HG03460 (cell line): ENCODE measurements around the gene RNF8.
"Not testable (repeated sequence)": the region's sequence is repeated elsewhere in the genome, so short reads cannot be mapped to it uniquely, and the experiment has no call there.

Experiments
- ATAC-seq: cut with Tn5 transposase; IDR thresholded peaks from one replicate; pipeline ENCODE4 v1.9.1; 2021; ENCODE audit not compliant: unreplicated experiment

RNF8 gene

DNA sequence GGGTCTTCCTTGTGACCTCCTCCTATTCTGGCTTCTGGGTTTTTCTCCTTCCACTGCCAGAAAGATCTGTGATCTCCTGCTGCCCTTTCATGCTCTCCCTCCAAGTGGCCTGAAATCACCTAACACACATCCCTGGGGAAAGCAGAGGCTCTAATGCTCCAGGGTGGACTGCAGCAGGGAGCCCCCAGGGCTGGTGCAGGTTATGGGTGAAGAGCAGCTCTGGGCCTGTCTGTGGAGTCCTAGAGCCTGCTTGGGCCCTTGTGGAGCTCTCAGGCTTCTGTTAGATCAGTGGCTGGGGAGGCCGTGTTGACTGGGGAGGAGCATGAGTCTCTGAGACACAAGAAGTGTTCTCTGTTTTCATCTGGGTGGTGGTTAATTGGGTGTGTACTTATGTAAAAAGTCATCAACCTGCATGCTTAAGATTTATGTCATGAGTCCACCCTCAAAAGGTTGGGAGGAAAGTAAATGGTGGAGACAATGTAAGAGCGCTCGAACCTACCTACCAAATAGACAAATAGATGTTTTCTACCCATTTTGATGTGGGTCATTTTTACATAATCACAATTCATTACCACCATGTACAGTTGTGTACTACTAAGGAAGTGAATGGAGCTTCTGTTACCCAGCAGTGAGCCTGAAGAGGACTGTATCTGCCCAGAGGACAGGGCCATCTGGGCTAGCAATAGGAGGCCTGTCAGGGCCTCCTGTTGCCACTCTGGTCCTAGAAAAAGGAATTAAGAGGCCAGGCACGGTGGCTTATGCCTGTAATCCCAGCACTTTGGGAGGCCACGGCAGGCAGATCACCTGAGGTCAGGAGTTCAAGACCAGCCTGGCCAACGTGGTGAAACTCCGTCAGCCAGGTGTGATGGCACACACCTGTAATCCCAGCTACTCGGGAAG lies 32.0 kb upstream of the RNF8 start:
- ATAC-seq: no peak

DNA sequence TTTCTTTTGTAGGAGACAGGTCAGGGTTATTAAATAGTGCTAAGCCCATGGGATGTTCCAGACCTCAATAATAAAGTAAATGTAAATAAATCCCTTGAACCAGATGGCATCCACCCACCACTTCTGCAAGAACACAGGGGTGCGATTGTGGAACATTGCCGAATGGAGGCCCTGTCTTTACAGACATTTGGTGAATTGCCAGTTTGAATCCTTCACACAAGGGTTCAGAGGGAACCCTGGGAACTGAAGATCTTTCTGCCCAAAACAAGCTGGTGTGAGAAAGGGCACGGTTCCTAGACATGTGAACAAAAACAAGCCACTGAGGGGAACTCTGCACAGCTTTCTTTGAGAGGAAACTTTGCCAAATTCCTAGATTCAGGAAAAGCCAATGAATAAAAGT lies 30.2 kb upstream of the RNF8 start:
- ATAC-seq: no peak

DNA sequence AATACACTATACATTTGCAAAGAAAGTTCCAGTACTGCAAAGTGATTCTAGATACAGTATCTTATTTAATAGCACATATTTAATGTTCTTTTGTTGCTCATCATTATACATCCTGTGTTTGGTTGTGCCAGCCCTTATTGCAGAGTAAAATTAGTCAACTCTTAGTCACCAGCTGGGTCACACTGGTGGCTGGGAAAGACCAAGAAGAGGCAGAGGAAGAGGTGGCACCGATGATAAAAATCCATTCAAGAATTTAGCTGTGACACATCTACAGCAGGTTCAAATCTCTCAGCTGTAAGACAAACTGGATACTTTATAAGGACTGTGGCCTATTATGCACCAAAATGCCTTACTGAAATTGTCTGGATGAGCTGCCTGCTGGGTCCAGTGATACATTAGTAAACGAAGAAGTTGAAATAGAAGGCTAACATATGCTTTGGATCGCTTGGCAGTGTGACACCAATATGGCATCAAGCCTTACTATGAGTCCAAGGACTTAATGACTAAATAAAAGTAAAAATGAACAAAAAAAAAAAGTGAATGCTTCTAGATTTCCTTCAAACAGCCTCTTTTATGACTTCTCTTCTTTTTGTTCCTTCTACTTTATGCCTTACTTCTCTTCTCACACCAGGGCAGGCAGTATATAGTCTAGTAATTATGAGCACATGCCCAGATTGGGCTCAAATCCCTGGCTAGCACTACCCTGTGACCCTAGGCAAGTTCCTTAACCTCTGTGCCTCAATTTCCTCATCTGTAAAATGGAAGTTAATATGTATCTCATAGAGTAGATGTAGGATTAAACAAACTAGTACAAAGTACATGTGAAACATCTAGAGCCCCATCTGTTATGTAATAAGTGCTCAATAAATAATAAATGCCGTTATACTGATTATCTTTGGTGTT lies 29.4 kb upstream of the RNF8 start:
- ATAC-seq: no peak

GRCh38 chr6:37330345-37330744 lies 23.4 kb upstream of the RNF8 start:
- ATAC-seq: not testable (repeated sequence)

DNA sequence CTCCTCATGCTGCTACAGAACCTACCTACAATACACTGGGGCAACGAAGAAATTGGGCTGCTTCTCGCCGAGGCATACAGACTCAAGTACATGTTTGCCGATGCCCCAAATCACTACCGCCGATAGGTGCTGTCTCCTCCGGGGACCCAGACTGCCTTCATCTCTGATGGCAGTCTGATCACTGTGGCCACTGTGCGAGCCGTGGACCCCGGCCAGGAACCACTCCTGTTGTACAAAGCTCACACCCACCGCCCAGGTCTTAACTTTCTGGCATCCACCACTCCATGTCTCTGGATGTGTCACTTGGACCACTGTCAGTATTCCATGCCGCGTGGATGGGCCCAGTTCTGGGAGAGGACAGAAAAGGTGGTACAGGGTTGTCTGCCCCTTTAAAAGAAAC lies 22.7 kb upstream of the RNF8 start:
- no peak for ATAC-seq

- no peak for ATAC-seq
Observed at GRCh38 chr6:37332894-37333293, 20.9 kb upstream of the RNF8 start.

DNA sequence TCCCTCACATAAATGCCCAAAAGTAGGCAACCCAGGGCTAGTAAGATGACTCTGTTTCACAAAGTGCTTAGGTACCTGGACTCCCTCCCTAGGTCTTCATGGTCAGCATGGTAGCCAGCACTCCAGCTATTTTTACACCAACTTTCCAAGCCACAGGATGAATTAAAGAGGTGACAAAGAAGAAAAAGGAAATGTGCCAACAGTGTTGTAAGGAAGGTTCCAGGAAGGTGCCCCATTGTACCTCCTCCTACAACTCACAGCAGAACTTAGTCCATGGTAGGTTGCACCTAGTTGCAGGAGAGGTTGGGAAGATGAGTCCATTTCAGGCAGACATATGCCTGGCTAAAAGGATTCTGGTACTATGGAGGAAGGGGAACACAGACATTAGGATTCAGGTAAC lies 19.7 kb upstream of the RNF8 start:
- no peak for ATAC-seq

GRCh38 chr6:37338317-37338716 lies 15.5 kb upstream of the RNF8 start:
- not testable (repeated sequence) for ATAC-seq

DNA sequence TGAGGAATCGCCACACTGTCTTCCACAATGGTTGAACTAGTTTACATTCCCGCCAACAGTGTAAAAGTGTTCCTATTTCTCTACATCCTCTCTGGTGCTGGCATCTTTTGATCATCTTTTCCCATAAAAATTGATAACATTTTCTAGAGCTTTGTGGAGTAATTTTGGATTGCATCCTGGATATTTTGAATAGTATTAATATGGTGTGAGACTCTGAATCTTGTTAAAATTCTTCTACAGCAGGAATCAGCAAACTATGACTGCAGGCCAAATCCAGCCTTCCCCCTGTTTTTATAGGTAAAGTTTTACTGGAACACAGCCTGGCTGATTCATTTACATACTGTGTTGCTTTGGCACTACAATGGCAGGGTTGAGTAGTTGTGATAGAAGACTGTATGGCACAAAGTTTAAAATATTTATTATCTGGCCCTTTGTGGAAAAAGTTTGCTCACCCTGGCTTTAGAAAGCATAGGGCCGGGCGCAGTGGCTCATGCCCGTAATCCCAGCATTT lies 15.0 kb upstream of the RNF8 start:
- ATAC-seq: no peak

DNA sequence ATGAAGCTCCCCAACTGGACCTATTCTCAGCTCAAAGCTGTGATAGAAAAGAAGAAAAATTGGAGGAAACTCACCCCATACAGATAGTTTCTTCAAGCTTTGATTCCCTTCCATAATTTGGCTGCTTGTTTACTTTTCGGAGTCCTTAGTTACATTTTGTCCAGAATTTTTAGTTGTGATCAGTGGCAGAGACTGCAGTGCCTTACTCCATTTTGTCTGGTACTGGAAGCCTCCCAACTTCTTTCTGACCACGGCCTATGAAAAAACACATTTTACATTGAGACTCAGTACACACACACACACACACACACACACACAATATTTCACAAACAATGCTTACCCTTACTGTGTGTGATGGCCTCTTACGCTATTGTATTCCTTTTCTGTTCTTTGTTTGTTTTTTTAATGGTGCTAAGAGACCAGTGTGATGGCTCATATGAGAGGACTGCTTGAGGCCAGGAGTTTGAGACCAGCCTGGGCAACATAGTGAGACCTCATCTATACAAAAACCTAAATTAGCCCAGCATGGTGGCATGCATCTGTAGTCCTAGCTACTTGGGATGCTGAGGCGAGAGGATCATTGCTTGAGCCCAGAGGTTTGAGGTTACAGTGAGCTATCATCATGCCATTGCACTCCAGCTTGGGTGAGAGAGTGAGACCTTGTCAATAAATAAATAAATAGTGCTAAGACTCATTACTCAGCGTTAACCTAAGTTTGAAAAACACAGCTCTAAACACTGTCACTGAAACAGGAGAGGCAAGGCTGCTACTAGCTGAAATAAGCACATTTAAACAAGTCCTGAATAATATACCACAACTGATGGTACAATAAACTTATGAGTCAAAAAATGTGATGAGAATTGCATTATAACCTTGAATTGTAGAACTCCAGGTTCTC lies 13.8 kb upstream of the RNF8 start:
- no peak for ATAC-seq

DNA sequence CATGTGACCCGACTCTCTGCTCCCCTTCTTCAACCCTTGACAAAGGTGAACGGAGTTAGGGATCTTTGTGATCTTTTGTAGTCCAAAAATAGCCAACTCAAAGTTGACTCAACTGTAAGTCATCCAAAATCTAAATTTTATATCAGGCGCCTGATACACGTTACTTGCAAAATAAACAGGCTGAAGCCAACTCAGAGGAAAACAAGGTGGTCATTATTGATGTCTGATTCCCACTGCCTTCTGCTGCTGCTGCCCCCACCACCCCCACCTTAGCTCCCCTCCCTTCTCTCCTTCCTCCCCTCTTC lies 13.2 kb upstream of the RNF8 start:
- no peak for ATAC-seq

- ATAC-seq: no peak
Observed at GRCh38 chr6:37343248-37343647, 10.5 kb upstream of the RNF8 start.

GRCh38 chr6:37344308-37344707 lies 9.5 kb upstream of the RNF8 start:
- no peak for ATAC-seq

DNA sequence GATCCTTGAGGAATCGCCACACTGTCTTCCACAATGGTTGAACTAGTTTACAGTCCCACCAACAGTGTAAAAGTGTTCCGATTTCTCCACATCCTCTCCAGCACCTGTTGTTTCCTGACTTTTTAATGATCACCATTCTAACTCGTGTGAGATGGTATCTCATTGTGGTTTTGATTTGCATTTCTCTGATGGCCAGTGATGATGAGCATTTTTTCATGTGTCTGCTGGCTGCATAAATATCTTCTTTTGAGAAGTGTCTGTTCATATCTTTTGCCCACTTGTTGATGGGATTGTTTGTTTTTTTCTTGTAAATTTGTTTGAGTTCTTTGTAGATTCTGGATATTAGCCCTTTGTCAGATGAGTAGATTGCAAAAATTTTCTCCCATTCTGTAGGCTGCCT lies 8.0 kb upstream of the RNF8 start:
- ATAC-seq: not testable (repeated sequence)

DNA sequence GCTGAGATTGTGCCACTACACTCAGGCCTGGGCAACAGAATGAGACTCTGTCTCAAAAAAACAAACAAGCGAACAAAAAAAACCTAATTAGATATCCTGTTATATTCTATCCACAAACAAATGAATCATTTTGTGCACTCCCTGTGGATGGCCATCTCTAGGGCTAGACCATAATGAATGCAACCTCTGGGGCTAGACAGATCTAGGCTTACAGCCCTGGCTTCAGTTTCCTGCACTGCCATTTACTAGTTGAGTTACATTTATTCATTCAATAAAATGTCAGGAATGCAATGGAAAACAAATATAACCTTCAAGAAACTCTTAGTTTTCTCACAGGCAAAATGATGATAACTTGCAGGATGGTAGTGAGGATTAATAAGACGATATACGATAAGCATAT lies 6.6 kb upstream of the RNF8 start:
- no peak for ATAC-seq

- ATAC-seq: no peak
Observed at GRCh38 chr6:37347670-37348111, 6.1 kb upstream of the RNF8 start.

GRCh38 chr6:37351027-37351426 lies 2.8 kb upstream of the RNF8 start:
- ATAC-seq: no peak

DNA sequence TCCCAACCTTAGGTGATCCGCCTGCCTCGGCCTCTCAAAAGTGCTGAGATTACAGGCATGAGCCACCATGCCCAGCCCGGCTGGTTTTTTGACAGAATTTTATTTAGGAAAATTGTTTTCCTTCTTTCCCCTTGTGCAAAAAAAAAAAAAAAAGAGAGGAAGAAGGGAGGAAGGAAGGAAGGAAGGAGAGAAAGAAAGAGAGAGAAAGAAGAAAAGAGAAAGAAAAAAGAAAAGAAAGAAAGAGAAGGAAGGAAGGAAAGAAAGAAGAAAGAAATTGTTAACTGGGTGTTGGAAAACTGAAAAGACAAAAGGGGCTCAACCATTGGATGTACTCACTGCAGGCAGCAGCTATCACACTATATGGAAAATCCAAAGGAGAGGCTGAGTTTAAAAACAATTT lies 1.4 kb upstream of the RNF8 start:
- no peak for ATAC-seq

DNA sequence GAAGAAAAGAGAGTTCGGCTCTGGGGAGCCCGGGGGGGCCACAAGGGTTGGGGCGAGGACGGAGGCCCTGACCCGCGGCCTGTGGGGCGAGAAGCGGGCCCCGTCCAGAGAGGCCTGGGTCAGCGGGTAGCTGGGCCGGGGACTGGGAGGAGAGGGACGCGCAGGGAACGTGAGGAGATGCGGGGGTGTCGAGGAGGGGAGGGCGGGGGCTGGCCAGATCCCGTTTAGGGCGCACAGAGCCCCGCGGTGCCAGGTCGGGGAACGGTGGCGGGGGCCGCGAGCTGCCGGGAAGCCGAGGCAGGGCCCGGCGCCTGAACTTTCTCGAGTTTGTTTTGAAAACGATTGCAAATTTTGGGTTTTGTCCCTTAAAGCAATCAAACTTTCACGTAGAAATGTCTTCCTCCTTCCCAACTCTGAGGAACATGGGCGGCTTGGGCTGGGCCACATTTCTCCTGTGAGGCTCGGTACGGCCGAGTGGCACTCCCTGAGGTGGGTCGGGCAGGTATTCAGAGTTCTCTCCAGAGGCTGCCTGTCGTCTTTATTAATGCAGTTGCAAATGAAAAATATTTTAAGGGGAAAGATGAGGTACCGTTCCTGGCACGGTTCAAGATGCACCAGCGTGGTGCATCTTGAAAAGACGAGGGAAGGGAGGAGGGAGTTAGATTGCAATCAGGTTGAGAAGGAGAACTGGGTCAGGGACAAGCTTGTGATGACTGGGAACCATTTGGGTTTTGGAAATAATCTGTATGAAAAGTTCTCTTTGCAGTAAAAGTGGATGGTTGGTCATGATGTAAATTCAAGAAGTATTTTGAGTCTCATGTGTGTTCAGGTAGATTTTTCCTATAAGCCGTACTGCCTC lies 972 bp downstream of the RNF8 start:
- no peak for ATAC-seq

DNA sequence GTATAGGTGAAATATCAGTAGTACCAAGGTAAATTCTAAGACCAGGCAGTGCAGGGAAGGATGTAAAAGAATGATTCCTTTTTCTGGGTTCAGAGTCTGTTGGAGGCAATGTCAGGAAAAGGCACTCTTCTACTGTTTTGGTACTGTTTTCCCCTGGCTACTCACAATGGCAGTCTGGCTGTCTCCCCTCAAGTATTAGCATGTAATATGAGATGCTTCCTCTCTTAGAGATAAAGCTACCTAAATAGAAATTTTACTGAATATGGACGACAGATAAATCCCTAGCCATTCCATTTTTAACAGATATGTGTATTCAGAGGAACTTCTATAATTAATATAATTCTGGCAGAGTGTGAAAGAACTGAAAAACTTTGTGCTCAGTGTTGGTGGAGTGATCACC lies 3.5 kb downstream of the RNF8 start:
- no peak for ATAC-seq
